T47D (cell line): ENCODE measurements around the gene CLOCK.
A peak's percentile ranks its signal among the peaks of the same experiment; 100 is the strongest.

Source experiments
- DNase-seq, 2 experiments: peaks; one replicate each; pipeline versions ENCODE4 v3.0.0 to v3.0.0-alpha.2; 2011 to 2012; ENCODE audit warnings: low read depth in 1 of 2, low spot score in 1 of 2
- JUND ChIP-seq: IDR thresholded peaks from 2 replicates; pipeline ENCODE4 v1.6.1; 2012; ENCODE audit warnings: low read depth
- in situ Hi-C: cut with HindIII; loops from 2 replicates; pipeline ENCODE4 v1.10.0; 2016; ENCODE audit warnings: low sequenced_read_pairs, low pct_unique_long_range_greater_than_20kb

Gene CLOCK

GRCh38 chr4:55378617-55379467, 167.9 kb downstream of the CLOCK start:
- peak; percentile 50; the same call in 1 of the 2 replicates for TF ChIP-seq JUND
- in situ Hi-C loops, result no loop called here
- DNase-seq, result peak in 1 of 2 experiments; percentile 78
